ENCODE data around the gene PALD1.

DNA sequence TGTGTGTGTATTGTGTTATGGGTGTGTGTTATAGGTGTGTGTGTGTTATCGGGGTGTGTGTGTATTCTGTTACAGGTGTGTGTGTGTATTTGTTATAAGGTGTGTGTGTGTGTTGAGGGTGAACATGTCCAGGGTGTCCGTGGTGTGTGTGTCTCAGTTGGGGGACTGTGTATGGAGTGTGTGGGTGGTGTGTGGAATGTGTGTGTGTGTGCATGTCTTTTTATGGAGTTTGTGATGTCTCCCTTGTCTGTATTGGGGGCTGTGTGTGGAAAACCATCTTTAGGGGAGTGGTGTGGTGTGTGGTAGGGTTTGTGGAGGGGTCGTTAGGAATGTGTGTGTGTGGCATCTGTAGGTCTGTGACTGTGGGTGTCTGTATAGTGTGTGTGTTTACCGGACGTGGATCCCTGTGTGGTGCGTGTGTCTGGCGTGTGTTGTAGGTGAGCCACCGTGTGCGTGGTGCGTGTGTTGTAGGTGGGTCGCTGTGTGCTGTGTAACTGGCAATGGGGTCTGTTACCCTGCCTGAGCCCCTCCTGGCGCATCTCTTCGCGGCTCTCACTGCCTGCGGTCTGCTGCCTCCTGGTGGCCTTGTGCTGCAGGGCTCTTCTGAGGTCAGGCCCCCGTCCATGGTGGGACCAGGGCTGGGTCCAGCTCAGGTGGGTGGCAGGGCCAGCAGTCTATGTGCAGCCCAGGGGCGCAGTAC is 61.7 kb downstream of the PALD1 start:
- TF ChIP-seq CTCF (IDR thresholded peaks at IDR 0.05) (peak; percentile 29 to 71 (median 50)), EP300 (IDR thresholded peaks at IDR 0.05) (no peak), POLR2A (IDR thresholded peaks at IDR 0.05) (no peak)

Data from tibial nerve (tissue), 4 donors.